SW 1271 (cell line): ENCODE data around the gene LIMA1.
A peak's percentile ranks its signal among the peaks of the same experiment; 100 is the strongest.
"Not testable (repeated sequence)": the region's sequence is repeated elsewhere in the genome, so short reads cannot be mapped to it uniquely, and the experiment has no call there.

ENCODE experiments used
- DNase-seq, 2 experiments: peaks; one replicate each; lab custom pipeline; 2025; lab: John Stamatoyannopoulos, UW

LIMA1 gene

DNA sequence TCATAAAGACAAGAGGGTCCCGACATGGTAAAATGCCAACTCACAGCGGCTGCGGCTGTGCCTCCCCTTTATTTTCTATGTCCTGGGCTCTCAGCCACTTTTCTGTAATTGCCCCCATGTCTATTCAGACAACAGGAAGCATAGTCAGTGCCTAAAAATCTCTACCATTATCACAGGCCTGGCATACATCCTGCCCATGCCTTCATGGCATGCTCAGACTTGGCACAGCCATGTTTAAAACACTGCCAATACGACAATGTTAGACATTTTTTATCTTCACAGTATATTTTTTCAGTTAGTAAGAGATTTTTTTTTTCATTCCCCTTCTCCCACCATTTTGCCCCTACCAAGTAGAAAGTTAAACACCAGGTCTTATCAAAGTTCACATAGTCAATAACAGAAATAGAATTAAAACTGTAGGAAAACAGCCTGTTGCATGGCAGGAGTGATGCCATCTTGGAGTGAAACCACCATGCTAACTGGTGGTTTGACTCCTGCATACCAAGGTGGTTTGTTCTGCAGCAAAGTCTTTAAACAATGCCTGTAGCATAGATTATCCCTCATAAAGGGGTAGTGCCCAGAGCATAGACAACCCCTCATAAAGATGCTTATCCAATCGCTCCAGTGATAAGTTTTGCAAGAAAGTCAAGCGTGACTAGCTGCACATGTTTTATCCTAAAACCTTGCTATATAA lies 97.2 kb downstream of the LIMA1 start:
- no peak for DNase-seq

DNA sequence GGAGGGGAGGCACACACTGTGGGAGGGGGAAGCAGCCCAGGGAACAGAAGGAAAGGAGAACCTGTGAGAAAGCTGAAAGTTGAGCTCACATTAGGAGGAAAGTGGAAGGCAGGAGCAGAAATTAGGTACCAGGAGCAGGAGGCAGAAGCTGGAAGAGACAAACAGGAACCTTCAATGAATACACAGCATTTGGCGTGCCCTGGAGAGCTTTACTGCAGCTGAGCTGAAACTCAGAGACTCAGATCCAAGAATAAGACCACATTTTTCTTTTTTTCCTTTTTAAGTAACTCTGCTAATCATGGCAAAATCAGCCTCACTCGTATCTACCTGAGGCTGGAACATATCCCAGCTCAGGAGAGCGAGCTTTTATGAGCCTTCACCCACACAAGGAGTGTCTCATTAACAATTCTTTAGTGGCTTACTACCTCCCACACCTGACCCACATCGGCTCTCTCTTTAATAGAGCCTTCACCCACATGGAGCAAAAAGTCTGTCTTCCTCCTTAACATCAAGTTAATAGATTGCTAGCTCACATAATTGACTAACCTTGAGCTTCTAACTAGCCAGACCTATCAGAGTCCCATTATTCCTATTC lies 97.9 kb downstream of the LIMA1 start:
- no peak for DNase-seq

DNA sequence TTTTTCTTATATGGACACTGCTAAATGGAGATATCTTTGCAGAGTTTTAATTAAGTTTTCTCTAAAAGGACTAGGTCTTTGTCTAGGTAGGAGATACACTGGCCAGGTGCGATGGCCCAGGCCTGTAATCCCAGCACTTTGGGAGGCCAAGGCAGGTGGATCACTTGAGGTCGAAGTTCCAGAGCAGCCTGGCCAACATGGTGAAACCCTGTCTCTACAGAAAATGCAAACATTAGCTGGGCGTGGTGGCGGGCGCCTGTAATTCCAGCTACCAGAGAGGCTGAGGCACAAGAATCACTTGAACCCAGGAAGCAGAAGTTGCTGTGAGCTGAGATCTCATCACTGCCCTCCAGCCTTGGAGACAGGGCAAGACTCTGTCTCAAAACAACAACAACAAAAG lies 99.1 kb downstream of the LIMA1 start:
- no peak for DNase-seq

DNA sequence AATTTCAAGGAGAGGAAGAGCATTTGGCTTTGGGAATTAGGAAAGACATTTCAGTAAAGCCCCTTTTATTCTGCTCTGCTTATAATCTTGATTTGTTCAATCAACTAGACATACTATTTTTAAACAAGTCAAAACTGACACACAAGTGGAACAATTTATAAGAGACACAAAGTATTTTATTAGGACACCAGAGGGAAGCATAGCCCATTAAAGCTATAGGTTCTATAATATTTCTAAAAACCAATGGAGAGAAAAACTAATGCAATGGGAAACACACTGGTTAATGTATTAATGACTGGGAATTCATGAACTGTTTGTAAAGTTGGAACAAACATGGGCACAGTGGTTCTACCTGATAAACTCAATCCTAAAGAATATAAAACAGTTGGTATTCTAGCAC lies 100.9 kb downstream of the LIMA1 start:
- DNase-seq: peak in 1 of 2 experiments; percentile 18

DNA sequence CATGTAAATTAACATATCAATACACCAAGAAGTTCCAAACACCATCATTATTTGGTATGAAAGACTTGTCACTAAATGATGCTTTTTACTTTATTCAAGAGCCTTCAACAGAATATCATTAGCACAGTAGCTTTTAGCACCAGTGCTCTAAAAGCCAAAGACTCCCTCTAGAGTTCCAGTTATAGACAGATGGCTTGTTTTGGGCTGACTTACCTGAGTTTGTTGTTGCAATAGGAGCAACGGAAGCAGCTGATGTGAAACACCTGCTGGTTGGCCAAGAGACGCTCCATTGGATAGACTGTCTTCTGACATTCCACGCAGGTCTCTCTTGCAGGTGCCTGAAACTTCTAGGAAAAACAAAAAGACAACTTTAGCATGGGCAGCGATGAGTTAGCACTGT lies 101.6 kb downstream of the LIMA1 start:
- DNase-seq: no peak

DNA sequence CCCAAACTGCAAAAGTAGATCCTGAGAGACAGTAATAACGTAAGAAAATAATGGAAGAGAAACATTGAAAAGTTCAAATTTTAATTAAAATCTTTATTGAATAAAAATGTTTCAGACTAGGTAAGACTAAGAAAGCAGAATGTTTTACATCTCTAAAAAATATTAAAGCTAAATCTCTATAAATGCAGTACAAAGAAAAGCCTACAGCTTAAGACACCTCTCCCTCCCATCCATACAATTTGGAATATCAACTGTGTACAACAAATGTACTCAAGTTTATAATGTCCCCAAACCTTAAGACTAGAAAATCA lies 107.6 kb downstream of the LIMA1 start:
- no peak for DNase-seq

DNA sequence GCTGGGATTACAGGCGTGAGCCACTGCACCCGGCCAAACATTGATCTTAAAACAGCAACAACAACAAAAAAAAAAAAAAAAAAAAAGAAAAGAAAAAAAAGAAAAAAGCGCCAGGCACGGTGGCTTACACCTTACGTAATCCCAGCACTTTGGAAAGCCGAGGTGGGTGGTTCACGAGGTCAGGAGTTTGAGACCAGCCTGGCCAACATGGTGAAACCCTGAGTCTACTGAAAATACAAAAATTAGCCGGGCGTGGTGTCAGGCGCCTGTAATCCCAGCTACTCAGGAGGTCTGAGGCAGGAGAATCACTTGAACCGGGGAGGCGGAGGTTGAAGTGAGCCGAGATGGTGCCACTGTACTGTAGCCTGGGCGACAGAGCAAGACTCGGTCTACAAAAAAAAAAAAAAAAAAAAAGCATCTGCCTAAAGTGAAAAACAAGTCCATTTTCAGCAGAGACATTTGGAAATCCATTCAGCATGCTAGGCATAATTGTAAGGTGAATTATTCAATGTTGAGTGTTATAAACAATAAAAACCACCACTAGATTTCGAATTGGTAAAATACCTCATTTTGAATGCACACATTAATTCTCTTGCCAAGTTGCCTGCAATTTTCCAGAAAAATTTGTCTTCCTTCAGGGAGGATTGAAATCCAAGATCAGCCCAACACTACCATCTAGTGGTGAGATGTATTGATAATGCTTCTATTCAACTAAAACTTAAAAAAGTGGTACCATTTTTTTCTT lies 108.2 kb downstream of the LIMA1 start:
- DNase-seq: peak in 1 of 2 experiments; percentile 81

DNA sequence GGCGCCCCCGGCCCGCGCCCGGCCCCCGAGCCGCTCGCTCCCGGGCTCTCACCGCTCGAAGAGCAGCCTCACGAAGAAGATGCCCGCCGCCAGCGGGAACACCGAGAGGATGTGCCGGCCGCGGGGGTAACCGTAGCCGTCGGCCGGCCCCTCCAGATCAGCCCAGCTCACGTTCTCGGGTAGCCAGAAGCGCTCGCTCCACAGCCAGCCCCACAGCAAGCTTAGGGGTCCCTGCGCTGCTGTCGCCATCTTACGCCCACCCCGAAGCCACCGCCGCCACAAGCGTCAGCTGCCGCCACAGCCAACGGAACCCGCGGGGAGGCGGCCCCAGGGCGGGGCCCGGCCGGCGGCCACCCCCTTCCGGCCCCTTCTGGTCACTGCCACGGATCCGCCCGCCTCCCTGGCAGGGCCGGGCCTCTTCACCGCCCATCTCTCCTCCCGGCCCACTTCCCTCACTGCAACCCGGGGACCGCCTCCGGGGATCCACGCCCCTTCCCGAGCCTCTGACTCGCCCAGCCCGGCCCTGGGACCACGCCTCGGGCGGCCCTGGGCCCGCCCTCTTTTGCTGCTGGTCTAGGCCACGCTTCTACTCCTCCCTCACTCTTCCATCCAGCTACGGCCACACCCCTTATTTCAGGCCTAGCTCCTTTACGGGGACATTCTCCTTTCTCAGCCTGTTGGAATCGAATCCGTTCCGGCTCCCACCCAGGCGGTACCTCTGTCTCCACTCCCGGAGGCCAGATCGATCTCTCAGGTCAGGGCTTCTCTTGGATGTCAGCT lies 116.1 kb downstream of the LIMA1 start, which contains the start of gene CERS5:
TSS of gene CERS5 (minus strand) at position 321 of the 780 bp plus-strand sequence. CDS start at position 249, 72 bp downstream.
- DNase-seq: peak; percentile 94 to 98

DNA sequence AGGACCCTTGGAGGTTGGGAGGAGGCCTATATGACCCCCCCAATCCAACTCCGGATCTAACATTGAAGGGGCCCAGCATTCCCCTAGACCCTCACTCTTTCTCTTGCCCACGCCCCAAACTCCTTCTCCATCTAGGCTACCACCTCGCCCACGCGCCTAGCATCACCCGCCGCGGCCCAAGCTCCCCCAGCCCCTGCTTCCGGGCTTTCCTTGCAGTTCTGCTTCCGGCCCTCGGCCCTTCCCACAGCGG lies 116.6 kb downstream of the LIMA1 start:
- DNase-seq: no peak

DNA sequence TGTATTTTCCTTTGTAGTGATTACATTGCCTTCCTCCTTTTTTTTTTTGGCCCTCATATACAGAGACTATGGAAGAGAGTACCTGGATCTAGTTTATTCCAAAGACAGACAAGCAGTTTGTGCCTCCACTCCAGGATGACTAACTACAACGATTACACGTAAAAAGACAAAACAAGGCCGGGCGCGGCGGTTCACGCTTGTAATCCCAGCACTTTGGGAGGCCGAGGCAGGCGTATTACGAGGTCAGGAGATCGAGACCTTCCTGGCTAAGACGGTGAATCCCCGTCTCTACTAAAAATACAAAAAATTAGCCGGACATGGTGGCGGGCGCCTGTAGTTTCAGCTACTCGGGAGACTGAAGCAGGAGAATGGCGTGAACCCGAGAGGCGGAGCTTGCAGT lies 118.4 kb downstream of the LIMA1 start:
- DNase-seq: no peak

DNA sequence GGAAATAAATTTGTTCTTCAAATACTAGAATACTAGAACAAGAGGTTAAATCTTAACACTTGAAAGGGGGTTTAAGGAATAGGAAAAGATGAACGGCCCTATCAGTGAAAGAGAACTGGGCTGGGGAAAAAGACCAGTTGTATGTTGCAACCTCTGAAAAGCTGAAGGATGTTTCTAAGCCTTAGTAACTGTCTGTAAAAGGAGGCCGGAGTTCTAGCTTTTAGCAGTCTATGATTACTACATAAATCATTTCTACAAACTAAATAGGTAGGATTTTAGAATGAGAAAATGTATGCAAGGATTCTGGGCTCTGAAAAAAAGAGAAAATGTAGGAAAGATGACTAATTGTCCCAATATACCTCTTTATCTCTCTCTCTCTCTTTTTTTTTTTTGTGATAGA lies 121.1 kb downstream of the LIMA1 start:
- DNase-seq: no peak

DNA sequence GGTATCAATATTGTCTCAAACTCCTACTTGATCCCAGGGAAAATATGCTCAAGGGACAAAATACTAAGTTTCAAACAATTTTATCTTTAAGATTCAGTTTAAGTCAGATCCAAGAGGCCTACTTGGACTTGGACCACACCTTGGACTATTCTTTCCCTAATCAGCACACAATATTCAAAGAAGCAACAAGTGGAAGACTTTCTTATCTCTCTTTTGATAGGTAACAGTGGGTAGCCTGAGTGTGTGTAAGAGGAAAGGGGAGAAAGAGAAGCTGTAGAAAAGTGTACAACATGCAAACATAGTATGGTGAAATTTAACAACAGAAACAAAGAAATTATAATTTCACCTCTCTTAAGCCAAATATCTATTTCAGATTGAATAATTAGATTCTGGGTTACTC lies 122.7 kb downstream of the LIMA1 start:
- no peak for DNase-seq

DNA sequence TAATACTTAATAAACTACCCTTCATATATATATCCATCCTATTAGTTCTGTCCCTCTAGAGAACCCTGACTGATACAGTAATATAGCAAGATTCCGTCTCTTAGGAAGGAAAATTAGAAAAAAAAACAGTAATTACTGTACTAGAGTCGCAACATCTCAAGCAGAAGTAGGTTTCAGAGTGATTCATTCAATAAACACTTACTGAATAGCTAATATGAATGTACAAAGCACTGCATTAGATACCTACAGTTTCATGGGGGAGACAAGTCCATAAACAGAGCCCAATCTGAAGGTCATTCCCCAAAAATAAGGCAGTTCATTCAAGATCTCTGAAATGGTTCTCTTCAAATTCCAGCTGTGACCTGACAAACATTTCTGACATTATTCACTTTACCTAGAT lies 126.1 kb downstream of the LIMA1 start:
- DNase-seq: no peak

DNA sequence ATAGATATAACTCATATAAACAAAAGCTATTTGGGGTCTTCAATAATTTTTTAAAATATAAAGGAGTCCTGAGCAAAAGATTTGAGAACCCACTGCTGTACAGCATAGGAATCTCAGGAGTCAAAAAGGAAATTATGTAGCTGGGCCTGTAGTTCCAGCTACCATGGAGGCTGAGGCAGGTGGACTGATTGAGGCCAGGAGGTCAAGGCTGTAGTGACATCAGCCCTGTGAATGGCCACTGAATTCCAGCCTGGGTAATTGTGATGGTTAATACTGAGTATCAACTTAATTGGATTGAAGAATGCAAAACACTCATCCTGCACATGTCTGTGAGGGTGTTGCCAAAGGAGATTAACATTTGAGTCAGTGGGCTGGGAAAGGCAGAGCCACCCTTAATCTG lies 126.7 kb downstream of the LIMA1 start:
- DNase-seq: no peak

DNA sequence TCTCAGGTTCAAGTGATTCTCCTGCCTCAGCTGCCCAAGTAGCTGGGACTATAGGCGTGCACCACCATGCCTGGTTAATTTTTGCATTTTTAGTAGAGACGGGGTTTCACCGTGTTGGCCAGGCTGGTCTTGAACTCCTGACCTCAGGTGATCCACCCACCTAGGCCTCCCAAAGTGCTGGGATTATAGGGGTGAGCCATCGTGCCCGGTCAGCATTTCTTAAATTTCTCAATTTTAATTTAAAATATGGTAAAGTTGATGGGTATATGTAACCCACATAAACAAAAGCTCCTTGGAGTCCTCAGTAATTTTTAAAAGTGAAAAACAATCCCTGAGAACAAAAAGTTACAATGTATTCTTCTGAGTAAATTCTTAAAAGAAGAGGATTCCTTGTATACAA lies 128.4 kb downstream of the LIMA1 start:
- DNase-seq: not testable (repeated sequence)

DNA sequence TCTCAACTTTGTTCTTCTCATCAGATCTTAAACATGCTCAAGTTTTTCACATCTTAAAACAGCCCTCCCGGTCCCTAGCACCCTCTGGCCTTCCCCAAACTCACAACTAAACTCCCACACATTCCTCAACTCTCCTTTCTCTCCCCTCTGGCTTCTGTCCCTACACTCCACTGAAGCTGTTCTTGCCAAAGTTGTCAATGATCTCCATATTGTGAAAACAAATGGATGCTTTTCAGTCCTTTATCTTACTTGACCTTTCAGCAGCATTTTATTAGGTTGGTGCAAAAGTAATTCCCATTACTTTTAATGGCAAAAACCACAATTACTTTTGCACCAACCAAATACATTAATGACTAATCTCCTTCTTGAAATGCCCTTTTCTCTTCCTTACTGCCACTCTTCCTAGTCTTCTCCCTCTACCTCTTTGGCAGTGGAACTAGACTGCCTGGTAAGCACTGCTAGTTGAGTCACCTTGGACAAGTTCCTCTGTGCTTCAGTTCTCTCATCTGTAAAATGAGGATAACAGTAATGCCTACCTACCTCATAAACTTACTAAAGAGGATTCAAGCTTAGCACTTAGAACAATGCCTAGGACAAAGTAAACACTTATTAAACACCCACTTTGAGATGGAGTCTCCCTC lies 132.2 kb downstream of the LIMA1 start:
- DNase-seq: no peak

DNA sequence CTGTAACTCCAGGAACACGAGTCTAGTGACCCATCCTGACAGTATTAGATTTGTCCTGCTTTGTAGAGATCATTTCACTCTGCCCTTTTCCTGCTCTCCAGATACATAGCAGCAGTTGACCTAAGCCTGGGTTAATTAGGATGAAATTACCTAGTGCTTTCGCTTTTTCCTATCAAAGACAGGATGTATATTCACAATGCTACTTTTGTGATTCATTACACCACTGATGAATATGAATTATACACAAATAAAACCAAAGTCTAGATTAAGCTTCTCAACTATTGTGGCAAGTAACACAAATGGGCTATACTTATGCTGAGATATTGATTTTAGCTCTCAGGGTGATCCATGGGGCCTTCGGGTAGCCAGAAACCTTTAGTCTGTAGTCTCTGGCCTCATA lies 134.0 kb downstream of the LIMA1 start:
- no peak for DNase-seq

DNA sequence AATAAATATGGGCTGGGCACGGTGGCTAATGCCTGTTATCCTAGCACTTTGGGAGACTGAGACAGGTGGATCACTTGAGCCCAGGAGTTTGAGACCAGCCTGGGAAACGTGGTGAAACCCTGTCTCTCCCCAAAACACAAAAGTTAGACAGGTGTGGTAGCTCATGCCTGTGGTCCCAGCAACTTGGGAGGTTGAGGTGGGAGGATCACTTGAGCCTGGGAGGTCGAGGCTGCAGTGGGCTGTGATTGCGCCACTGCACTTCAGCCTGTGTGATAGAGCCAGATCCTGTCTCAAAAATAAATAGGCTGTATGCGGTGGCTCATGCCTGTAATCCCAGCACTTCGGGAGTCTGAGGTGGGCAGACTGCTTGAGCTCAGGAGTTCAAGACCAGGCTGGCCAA lies 135.3 kb downstream of the LIMA1 start:
- DNase-seq: not testable (repeated sequence)

DNA sequence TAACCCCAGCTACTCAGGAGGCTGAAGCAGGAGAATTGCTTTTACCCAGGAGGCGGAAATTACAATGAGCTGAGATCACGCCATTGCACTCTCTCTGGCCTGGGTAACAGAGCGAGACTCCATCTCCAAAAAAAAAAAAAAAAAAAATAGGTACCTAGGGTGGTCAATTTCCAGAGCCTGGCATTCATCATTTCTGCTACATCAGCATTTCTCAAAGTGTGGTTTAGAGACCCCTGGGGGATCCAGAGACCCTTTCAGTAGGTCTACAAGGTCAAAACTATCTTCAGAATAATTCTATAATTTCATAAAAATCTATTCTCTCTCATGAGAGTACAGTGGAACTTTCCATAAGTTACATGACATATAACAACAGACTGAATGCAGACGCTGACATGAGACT lies 136.0 kb downstream of the LIMA1 start:
- no peak for DNase-seq

DNA sequence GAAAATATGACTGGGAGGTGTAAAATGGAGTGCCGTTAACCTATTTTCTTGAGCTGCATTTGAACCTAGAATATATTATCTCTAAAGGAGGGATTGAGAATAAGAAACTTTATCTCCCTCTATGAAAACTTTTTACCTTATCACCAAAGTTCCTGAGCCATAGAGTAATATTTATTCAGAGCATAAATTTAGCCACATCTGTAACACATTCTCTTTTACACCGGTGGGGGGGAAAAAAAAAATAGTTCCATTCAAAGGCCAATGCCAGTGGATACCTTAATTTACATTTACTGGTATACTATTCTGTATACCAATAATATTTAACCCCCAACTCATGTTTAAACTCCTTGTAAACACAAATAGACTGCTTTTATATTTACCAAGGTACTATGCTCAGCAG lies 137.9 kb downstream of the LIMA1 start:
- DNase-seq: no peak

DNA sequence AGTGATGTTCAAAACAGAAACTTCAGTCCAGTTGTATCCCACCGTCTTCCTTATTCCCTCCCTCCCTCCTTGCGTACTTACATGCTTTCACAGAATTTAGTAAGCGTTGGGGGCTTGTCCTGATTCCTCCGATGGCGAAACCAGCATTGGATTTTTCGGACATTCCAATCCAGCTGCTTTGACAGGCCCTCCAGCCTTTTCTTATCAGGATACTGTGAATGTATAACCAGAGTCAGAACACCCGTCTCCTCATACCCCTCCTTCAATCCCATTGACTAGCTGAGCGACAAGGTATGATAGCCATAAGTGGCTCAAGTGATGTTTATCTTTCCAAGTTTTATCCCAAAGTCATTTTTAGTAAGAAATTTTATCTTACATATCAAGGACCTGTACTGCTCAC lies 140.3 kb downstream of the LIMA1 start:
- no peak for DNase-seq

DNA sequence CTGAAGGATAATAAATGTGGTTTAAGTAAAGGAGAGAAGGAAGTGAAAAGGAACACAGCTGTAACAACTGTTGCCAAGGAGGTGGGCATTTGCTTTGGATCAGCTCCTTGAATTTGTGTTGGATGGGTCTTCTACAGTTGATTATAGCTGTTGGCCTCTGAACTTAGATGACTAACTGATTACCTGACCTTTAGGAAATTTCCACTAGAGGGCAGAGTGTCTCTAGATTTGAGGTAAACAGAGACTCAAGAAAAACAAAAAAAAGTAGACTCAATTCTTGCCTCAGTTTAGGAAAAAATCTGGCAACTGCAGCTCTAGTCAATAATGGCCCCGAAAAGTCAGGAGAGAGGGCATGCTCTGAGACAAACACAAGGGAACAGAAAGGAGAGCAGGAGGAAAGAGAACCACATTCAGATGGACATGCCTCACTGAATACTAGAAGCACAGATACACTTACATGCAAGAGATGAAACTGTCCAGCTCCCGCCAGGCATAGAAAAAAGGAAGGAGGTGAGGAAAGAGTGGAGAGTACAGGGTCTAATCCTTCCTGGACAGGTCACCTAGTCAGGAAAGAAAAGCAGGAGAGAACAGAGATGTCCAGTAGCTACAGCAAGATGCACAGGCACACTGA lies 150.7 kb downstream of the LIMA1 start:
- DNase-seq: no peak
